GM12874 (cell line): Measurements from ENCODE around the gene ARHGEF28.

ENCODE experiments used
- CTCF ChIP-seq: IDR thresholded peaks from 2 replicates; pipeline ENCODE4 v1.5.1; 2011; ENCODE audit warnings: low read depth, mild to moderate bottlenecking, control low read depth, low read length, moderate library complexity; ENCODE audit not compliant: insufficient read depth

Gene ARHGEF28

DNA sequence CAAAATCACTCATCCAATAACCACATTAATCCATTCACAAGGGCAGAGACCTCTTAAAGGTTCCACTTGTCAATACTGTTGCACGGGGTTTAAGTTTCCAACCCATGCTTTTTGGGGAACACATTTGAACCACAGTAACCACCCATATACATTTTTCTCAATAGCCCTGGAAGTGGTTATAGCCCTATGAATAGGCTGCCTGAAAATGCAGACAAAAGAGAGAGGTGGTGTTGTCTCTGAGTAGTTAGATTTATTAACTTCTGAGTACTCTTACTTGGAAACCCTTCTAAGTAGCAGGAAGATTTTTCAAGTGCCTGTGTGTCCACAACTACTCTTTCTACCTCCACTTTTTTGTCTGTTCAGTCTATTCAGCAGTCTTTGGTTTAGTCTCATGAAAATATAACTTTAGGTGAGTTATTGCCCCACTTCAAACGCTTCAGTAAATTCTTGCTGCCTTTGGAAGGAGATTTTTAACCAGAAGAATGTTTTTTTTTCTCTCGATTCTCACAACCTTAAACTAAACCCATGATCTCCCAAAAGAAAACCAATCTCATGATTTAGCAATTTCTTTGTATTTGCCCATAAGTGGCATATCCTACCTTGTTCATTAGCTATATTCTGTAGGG, 42.6 kb downstream of the ARHGEF28 start:
- no peak for TF ChIP-seq CTCF

GRCh38 chr5:73670731-73671130, 44.7 kb downstream of the ARHGEF28 start:
- no peak for TF ChIP-seq CTCF

DNA sequence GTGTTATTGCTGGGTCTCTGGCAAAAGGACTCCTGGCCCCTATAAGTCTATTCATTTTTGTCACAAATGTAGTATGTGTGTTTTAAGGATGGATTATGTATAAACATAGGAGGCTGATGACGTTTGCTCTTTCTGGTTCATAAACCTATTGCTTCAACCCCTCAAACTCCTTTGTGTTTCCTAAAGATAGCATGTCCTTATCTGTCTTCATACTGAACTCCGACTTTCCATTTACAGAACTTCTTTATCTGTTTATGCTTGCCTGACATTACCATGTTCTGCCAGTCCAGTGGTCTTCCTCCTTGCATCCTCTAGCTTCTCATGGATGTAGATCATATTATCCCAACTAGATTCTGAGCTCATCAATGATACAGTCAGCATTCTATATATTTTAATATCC, 46.1 kb downstream of the ARHGEF28 start:
- no peak for TF ChIP-seq CTCF

DNA sequence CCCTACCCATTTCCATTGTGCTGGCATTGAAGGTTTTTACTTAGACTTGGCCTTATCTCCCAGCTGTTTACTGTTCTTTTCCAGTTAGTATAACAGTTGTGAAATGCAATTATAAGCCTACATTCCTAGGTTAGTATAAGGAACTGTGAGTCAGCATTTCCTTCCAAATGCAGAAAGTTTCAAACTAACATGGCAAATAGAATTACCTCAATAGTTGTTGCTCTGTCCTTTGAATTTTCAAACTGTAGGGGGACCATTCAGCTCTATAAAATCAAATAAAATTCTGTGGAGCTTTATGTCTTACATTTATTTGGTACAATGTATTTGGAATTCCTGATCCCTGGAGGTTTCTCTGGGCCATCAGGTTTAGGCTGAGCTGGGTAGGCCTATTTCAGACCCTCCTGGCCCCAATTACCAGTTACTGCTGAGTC, 47.2 kb downstream of the ARHGEF28 start:
- no peak for TF ChIP-seq CTCF

DNA sequence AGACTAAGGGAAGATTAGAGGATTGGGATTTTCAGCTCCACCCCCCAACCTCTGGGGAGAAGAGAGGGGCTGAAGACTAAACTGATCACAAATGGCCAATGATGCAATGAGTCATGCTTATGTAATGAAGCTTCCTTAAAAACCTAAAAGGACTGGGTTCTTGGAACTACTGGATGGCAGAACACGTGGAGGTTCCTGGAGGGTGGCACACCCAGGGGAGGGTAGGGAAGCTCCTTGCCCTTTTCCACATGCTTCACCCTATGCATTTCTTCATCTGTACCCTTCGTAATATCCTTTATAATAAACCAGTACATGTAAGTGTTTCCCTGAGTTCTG, 48.6 kb downstream of the ARHGEF28 start:
- TF ChIP-seq CTCF, result no peak

DNA sequence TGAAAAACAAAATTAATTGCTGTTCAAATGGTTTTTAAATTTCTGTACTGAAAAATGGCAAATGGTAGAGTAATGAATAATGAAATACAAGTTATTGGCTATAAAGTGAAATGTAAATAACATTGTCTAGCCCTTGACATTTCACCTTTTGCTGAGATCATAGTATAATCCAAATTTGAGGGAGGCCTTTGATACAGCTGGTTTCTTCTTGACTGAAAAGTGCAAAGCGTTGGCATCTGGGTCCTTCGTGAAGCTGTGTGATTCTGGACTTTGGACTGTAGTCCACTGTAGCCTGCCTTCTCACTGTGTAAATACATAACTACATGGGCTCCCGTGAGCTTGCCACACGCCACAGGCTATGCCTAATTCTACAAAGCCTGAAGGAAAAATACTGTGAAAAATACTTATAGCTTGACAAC, 52.3 kb downstream of the ARHGEF28 start:
- TF ChIP-seq CTCF, result no peak

DNA sequence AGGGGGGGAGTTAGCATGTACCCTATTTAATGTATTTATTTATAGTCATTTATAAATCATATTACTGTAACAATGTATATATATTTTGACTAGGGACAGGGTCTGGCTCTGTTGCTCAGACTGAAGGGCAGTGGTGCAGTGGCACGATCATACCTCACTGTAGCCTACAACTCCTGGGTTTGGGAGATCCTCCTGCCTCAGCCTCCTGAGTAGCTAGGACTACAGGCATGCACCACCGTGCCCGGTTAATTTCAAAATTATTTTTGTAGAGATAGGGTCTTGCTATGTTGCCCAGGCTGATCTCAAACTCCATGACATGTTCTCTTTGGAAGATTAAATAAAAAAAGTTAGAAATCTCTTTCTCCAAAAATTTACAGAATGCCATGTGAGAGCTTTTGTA, 52.8 kb downstream of the ARHGEF28 start:
- no peak for TF ChIP-seq CTCF
